ENCODE results near the gene RHNO1.

RHNO1 gene

DNA sequence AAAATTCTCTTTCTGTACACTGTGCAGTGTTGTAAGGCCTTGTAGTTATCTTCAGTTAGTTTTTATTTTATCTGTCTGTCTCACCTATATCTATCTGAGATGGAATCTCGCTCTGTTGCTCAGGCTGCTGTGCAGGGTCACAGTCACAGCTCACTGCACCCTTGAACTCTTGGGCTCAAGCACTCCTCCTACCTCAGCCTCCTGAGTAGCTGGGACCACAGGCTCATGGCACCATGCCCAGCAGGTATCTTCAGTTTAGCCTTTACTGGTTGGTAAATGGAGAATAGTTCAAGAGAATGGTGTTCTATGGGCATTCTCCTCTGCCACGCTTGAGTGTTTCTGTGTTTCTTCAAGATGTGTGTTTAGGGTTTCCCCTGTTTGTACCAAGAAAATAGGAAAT is 27.2 kb downstream of the RHNO1 start:
- no peak for DNase-seq

DNA sequence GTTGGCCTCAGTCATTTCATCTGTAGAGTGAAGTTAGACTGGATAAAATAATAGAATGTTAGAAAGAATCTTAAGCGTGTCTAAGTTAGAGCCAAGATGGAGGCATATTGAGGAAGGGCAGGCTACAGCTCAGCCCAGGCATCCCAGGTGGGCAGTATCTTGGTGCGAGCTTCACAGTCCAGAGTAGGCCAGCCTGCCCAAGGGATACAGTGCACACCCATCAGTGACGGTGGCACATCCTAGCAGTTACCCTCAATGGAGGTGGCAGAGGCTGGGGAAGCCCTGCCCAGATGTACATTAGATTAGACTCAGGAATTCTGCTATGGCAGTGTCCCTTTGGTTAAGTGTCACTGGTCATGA is 35.2 kb downstream of the RHNO1 start:
- no peak for DNase-seq

DNA sequence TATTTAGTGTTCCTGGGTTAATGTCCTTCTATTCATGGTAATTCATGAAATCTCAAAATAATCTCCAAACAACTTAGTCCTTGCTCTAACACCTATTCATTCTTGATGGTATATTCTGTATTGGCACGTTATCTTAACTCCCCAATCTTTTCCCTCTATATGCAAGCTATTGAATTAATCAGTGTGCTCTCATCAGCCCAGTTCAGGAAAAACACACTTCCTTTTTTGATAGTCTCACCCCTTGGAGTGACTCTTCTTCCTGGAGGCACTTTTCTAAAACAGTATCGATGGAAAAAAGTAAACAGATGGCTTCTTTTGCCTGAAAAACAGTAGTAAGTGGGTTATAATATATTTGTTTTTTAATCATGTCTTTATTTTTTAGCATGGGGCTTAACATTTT is 42.2 kb downstream of the RHNO1 start:
- DNase-seq = no peak

DNA sequence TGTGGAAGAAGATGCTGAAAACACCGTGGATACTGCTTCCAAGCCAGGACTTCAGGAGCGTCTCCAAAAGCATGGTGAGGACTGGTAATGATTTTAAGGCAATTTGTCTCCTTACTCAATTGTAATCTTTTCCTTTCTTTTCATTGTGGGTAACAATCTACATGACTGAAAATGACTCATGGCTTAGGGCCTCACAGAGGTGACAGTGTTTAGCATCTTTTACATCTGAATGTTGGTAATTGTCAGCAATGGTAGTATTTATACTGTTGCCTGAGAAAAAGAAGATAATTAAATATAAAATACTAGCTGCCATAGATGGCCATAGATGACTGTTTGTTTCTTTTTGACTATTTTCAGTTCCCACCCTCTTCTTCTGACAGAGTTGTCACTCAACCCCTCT is 45.3 kb downstream of the RHNO1 start:
- no peak for DNase-seq

DNA sequence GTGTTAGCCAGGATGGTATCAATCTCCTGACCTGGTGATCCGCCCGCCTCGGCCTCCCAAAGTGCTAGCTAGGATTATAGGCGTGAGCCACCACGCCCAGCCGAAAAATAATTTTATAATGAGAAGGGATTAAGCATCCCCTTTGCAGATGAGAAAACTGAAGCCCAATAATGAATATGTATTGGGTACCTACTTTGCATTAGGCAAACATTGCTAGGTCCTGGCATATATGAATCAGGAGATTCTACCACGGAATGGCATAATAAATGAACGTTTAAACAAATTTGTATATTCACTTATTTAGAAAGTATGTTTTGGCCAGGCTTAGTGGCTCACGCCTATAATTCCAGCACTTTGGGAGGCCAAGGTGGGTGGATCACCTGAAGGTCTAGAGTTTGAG is 46.0 kb downstream of the RHNO1 start:
- DNase-seq = no peak

DNA sequence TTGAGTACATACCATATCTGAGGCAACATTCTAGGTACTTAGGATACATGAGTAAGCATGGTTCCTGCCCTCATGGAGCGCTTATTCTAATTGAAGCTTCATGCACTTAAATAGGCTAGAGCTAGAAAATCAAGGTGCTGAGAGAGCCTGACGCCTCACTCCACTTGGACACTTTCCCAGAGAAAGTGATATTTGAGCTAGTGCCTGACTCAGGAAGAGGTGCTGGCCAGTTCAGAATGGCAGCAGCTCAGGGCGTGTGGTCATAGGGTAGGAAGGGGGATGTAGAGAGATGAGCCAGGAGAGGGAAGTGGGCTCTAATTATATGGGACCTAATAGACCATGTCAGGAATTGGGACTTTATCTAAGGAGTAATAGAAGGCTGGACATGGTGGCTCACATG is 47.0 kb downstream of the RHNO1 start:
- DNase-seq = no peak

DNA sequence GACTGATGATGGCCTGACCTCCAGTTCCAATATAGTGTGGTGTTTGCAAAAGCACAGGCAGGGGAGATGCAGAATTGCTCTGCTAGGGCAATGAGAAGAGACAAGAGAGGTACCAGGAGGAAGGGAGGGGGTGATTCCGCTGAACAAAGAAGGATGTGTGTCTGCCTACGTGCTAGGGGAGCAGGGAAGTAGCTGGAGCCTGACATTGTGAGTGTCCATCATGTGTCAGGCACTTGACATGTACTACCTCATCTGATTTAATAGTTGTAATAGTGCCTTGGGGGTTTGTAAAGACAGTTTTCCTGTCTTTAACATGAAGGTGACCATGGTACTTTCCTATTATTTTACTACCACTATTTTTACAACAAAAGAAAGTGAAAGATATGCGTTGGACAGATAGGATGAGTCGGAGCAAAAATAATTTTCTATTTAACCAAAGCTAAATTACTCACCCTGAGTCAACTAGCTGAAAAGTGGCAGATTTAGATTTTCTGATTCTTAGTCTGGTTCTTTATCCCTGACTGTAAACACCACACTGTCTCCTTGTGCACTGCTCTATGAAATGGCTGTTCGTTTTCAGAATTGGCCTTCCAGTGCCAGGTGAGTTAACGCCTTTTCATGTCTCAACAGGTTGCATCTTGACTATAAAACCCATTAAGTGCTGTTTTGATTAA is 48.4 kb downstream of the RHNO1 start:
- DNase-seq = no peak

DNA sequence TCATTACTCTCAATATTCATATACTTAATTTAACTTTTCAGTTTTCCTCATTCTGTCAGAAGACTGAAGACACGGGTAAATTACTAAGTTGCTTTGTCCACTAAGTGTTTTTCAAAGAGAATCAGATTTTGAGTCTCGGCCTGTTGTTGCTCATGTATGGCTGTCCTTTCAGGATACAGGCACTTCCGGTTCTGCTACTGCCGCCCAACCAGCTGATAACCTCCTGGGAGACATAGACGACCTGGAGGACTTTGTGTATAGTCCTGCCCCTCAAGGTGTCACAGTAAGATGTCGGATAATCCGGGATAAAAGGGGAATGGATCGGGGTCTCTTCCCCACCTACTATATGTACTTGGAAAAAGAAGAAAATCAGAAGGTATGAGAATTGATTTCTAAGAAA is 53.8 kb downstream of the RHNO1 start:
- no peak for DNase-seq

DNA sequence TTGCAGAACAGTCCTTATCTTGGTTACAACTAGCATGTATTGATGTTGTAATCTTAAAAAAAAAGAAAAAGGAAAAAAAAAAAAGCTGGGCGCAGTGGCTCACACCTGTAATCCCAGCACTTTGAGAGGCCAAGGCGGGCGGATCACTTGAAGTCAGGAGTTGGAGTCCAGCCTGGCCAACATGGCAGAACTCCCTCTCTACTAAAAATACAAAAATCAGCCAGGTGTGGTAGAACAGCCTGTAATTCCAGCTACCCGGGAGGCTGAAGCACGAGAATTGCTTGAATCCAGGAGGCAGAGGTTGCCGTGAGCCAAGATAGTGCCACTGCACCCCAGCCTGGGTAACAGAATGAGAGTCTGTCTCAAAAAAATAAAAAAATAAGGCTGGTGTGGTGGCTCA is 56.6 kb downstream of the RHNO1 start:
- DNase-seq = no peak

DNA sequence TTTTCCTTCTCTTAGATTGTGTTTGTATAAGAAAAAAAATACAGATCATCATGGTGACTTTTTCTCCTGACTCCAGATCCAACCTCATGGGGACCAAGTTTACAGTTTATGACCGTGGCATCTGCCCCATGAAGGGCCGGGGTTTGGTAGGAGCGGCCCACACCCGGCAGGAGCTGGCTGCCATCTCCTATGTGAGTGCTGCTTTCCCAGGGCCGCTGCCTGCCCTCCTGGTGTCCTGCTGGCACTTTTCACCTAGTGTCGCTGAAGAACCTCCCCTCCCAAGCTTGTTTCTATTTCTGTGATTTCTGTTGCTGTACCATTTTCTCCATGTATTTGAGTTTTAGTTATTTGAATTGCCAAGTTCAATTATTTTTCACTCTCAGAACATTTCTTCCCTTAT is 57.3 kb downstream of the RHNO1 start:
- no peak for DNase-seq

DNA sequence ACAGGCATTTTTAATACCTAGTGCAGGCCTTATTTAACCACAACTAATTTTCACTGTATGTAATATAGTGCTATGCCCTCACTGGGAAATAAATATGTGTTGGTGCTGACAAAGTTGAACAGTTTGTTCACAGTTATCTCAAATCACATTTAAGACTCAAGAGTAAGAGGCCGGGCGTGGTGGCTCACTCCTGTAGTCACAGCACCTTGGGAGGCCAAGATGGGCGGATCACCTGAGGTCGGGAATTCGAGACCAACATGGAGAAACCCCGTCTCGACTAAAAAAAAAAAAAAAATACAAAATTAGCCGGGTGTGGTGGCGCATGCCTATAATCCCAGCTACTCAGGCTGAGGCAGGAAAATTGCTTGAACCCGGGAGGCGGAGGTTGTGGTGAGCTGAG is 59.3 kb downstream of the RHNO1 start:
- DNase-seq = no peak

DNA sequence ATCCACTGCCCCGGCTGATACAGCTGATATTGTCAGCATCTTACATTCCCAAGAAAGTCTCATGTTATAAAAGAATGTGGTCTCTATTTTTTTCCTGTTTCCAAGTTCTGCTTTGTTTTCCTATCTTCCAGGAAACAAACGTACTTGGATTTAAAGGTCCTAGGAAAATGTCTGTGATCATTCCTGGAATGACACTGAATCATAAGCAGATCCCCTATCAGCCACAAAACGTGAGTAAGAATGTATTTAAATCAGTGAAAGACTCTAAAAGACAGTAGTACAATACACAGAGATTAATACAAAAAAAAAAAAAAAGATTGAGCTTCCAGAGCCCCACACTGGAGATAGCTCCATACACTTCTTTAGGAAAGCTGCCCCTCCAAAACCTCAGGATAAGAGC is 60.5 kb downstream of the RHNO1 start:
- DNase-seq = no peak
